HG03095 (cell line): ENCODE data around the gene CDS2.
A peak's percentile ranks its signal among the peaks of the same experiment; 100 is the strongest.
"Not testable (repeated sequence)": the region's sequence is repeated elsewhere in the genome, so short reads cannot be mapped to it uniquely, and the experiment has no call there.

ENCODE experiments used
- ATAC-seq: cut with Tn5 transposase; IDR thresholded peaks from one replicate; pipeline ENCODE4 v1.9.1; 2021; ENCODE audit warnings: moderate library complexity; ENCODE audit not compliant: unreplicated experiment

CDS2 gene

DNA sequence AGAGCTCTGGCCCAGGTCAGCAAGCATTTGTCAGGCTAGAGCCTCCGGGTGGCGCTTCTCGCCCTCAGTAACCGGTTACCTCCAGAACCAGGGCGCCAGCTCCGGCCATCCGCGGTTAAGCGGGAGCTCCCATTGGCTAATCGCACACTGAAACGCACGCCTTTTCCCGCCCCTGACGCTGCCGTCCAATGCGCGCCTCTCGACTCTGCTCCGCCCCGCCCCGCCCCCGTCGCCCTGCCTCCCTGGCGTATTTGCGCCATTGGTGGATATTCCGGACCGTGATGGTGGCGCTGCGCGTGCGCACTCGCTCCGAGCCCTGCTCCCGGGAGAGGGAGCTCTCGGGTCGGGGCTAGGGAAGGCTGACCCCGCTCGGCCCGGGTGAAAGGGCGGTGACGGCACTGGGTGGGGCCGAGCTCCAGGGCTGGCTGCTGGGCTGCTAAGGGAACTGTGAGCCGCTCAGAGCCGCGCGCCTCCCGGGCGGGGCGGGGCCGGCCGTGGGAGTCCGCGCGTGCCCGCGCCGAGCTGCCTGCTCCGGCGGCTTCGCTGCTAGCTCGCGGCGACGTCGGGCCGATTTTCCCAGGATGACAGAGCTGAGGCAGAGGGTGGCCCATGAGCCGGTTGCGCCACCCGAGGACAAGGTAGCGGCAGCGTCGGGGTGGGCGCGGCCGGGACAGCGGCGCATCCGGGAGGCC is at the start of gene CDS2:
TSS of gene CDS2 (plus strand) at position 497 of the 692 bp plus-strand sequence. CDS start at position 582, 85 bp downstream.
- ATAC-seq = peak; percentile 87

DNA sequence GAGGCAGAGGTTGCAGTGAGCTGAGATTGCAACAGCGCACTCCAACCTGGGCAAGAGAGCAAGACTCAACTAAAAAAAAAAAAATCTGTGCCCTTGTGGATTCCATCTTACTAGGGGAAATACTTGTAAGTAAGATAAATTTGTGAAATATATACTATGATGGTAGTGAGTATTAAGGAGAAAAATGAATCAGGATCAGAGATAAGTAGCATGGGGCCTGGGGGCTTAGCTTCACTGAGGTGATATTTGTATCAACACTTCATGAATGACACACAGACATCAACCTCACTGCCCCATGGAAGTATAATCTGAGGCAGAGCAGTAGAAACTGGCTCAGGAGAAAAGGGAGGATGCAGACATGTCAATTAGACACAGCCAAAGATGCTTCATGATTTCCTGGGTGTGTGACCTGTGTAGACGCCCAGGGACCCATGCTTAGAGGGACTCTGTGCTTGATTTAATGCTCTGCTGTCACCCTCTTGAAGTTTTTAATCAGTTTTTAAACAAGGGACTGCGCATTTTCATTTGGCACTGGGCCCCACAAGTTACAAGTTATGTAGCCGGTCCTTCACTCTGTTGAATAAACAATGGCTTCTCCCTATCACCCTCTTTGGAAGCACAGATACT is 48.9 kb upstream of the CDS2 start:
- ATAC-seq = peak; percentile 8

DNA sequence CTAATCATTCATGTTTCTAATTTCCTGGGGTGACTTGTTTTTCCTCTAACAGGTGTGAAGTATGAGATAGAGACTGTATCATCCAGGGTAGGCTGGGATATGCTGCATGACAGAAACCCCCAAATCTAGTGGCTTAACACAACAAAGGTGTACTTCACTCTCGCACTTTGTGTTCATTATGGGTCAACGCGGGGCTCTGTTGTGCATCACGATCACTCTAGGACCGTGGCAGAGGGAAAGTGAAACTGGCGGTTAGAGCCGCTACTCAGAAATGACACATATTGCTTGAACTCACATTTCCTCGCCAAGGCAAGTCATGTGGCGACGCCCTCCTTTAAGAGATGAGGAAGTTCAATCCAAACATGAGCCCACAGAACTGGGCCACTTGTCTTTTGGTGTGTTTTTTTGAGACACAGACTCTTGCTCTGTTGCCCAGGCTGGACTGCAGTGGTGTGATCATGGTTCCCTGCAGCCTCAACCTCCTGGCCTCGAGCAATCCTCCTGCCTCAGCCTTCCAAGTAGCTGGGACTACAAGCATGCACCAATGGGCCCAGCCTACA is 48.3 kb upstream of the CDS2 start:
- ATAC-seq = peak; percentile 95

DNA sequence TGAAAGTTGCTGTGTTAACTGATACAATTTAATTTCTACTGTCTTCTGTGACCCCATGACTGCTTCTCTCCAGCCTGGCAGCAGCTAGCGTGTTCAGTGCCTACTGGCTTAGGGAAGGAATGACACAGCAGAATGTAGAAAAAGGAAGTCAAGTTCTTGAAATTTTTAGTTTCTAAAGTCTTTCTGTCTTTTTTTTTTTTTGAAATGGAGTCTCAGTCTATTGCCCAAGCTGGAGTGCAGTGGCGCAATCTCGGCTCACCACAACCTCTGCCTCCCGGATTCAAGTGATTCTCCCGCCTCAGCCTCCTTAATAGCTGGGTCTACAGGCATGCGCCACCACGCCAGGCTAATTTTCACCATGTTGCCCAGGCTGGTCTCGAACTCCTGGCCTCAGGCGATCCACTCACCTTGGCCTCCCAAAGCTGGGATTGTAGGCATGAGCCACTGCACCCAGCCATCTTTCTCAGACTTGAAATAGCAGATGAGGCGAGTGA is 46.4 kb upstream of the CDS2 start:
- ATAC-seq = no peak

DNA sequence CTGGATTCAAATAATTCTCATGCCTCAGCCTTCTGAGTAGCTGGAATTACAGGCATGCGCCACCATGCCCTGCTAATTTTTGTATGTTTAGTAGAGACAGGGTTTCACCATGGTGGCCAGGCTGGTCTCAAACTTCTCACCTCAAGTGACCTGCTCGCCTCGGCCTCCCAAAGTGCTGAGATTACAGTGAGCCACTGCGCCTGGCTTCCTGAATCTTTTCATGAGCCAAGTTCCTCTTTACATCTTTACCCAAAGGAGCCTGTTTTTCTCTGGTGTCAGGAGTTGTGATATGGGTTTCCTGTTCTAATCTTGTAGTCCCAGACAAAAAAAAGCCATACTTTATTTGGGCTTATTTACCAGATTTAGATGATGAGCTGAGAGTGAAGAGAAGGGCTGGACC is 41.4 kb upstream of the CDS2 start:
- no peak for ATAC-seq

DNA sequence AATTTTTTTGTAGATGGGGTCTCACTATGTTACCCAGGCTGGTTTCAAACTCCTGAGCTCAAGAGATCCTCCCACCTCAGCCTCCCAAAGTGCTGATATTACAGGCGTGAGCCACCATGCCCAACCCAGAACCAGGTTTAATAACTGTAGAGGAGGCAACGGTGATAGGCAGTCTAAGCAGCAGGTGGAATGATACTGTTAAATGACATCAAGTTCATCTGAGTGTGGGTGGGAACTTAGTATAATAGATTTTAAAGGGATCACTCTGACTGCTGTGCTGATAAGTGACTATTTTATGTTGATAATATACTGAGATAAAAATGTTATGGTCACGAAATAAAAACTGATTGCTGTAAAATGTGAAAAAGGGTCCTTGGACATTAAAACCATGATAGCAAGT is 38.1 kb upstream of the CDS2 start:
- ATAC-seq = no peak

DNA sequence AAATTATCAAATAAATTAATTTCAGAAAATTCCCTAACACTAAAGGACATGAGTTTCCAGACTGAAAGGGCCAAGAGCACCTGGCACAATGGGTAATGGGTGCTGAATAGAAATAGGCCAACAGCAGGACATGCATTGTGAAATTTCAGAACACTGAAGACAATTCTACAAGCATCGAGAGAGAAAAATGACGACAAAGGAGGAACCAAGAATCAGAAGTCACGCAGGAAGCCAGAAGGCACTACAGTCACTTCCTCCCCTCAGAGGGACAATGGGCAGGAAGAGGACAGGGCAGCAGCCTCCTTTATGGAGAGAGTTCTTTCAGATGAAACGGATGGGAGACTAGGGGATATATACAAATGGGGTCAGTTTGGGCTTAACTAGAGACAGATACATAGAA is 36.6 kb upstream of the CDS2 start:
- ATAC-seq = no peak

DNA sequence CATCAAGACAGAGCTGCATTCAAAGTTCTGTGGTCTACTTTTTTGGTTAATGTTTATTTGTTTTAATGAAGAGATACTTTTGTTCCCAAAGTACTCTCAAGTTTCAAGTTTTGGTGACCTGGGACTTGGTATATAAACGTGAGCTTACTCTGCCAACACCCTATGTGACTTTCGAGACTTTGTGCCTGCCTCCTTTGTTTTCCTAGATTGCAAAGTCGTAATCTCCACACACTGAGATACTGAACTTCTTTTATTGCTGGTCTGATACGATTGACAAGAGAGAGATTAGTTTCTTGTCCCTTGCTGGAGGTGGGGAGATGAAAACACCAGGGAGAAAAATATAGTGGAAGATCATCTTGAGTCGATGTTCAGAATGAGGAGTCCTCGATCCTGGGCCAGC is 34.9 kb upstream of the CDS2 start:
- no peak for ATAC-seq

DNA sequence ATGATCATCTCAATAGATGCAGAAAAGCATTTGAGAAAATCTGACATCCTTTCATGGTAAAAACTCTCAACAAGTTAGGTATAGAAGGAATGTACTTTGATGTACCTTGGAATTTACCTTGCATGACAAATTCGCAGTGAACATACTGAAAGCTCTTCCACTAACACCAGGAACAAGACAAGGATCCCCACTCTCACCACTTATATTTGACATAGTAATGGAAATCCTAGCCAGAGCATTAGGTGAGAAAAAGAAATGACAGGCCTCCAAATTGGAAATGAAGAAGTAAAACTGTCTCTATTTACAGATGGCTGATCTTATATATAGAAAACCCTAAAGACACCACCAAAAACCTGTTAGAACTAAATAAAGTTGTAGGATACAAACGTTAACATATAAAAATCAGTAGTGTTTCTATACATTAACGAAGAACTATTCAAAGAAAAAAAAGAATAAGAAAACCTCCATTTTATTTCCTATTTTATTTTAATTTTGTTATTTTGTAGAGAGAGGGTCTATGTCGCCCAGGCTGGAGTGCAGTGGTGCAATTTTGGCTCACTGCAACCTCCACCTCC is 34.0 kb upstream of the CDS2 start:
- ATAC-seq = no peak

DNA sequence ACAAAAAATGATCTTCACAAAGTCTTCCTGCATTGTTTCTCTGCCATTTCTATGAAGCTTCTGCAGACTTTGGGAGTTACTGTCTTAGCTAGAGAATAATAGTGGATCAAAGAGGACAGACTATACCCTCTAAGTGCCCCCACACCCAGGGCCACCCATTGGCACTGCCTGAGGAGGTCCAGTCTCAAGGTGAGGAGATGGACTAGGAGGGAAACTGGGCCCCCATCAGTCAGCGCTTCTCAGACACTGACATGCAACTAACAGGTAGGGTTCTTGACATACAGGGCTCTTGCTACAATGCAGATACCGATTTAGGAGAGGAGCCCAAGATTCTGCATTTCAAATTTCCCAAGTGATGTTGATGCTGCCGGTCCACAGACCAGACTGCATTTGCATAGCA is 31.4 kb upstream of the CDS2 start:
- ATAC-seq = no peak

DNA sequence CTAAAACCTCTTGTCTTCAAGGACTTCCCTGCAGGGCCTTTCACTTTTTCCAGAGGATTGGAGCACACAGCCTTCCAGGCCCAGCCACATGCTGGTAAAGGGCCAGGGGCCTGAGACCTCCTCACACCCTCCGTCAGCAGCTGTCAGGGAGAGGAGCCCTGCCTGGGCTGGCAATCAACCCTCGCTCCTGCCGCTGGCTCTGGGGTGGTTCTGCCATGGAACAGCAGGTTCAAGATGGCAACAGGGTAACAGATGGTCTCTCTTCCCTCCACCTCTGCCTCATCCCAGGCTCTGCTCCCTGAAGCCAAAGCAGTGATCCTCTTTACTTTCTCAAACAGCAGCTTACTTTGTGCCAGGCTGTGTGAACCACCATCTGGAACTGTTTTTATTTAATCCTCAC is 30.9 kb upstream of the CDS2 start:
- no peak for ATAC-seq

DNA sequence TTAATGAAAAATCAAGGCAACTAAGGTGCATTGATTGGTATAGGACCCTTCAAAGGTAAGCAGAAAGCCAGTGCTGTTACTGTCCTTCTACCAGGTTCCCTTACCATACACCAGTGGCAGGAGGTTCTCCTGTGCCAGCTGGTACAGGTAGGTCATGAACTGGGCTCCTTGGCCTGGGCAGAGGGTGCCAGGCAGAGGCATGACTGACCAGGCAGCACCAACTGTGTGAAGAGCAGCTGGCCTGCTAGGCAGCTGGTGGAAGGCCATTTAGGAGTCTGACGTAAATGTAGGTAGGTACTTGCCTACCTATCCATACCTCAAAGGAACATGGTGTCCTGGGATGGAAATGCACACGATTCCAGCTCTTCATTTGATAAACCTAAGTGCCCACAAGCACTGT is 30.3 kb upstream of the CDS2 start:
- no peak for ATAC-seq

DNA sequence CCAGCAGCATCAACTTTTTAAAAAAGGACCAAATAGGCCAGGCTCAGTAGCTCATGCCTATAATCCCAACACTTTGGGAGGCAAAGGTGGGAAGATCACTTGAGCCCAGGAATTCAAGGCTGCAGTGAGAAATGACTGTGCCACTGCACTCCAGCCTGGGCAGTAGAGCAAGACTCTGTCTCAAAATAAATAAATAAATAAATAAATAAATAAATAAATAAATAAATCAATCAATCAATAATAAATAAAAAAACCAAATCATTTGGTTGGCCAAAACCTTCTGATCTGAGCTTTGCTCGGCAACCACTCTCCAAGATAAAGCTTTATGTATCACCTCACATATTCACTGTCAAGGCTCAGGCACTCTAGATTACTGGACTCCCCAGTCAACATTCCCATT is 27.8 kb upstream of the CDS2 start:
- not testable (repeated sequence) for ATAC-seq

DNA sequence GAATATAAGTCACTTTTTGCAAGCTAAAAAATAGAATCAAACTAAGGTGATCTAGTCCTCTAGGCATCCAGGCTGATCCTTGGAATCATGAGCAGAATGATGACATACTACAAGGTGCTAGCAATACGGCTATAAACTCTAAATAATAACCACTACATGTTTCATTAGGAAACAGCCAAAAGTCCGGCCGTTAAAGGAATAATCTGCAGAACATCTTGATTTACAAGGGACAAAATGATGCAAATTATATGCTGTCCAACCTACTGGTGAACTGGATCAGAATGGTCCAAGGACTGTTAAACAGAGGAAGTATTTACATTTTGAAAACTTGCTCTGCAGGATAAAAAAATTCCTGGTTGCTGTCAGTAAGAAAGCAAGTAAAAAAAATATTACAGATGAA is 26.9 kb upstream of the CDS2 start:
- not testable (repeated sequence) for ATAC-seq

DNA sequence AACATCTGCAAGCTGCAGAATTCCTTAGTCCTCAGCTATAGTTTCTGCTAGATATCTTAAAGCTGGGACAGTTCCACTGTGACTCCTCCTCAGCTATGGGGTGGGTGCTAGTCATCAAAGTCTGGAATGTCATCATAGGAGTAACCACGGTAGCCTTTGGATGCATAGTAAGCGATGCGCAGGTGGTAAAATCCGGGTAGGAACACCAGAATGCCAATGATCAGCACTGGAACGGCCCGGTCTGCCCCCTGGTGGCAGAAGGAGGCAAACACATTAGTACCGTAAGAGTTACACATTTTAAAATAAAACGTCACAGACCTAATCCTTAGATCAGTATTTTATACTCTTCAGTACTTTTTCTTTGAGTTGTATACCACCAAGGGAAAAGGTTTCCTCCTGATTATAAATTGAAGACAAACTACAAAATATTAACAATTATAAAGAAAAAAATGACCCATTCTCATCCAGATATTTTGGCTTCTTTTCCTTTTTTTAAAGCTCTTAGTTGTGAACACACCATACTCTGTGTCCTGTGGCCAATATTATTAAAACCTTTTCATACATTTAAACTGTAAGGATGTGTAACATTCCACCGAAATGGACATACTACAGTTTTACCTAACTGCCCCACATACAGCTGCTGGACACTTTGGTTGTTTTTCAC is 26.0 kb upstream of the CDS2 start:
- peak; percentile 59 for ATAC-seq

DNA sequence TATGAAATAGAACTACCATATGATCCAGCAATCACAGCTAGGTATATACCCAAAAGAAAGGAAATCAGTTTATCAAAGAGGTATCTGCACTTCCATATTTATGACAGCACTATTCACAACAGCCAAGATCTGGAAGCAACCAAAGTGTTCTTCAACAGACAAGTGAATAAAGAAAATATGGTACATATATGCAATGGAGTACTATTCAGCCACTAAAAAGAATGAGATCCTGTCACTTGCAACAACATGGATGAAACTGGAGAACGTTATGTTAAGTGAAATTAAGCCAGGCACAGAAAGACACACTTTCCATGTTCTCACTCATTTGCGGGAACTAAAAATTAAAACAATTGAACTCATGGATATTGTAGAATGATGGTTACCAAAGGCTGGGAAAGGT is 22.3 kb upstream of the CDS2 start:
- no peak for ATAC-seq

DNA sequence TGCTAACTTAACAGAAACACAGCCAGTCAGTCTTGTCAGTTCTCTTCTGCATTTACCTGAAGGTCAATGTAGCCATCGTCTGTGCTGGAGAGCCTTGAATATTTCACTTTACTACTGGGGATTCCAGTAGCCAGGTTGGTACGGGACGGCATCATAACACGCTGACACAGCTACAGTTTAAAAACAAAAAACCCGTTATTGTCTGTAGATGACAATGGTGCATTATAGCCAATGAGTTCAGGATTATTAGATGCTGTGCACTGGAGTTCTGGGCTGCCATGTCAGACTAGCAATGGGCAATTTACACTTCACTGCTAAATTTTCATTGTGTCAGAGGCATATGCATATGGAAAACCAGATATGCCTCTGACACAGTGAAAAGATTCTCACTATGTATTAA is 17.5 kb upstream of the CDS2 start:
- ATAC-seq = no peak

DNA sequence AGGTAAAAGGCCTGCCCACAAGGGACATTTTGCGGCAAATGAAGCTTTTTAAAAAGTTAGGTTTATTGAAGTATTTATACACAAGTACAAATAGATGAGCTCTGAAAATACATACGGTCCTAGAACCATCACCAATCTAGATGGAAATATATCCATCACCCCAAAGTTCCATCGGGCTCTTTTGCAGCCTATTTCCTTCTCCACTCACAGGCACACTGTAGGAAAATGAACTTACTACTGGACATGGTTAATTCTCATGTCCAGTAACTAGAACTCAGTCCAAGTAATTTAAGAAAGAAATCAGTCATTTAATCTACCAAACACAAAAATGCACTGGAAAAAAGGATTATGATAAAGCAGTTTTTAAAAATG is 13.2 kb upstream of the CDS2 start:
- no peak for ATAC-seq

DNA sequence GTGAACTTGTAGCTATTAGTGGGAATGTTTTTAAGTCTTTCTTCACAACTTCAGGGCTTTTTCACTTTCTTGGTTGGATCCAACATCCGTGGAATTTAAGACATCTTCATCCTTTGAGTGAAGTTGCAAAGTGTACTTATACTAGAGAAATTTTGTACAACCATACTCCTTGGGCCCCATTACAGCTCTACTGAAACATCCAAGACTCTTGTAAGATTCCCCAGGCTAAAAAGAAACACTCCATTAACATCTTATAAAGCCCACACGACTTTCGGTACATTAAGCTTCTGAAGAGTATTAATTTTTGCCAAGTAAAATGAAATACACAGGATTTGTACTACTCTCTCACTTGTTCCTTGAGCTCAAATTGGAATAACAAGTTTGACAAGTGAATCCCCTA is 12.4 kb upstream of the CDS2 start:
- no peak for ATAC-seq

DNA sequence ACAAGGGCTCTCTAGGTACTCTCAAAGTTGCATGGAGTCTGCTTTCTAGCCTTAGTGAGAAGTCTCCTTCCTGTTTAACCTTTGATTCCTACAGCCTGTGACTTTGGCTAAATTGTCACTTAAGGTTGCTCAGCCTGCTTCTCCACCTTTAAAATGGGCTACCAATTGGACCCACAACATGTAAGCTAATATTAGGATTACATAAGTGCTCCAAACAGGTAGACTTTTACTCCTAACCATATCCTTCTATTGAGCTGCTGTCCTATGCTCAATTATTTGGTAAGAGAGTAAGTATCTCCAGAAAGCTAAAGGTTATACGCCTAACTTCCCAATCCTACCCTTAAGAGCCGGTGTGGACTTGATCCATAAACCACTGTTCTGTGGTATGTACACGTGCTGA is 9.9 kb upstream of the CDS2 start:
- no peak for ATAC-seq
